Stomach (tissue), 4 donors: ENCODE data around the gene CDKN1A.

Source experiments
- CTCF ChIP-seq, 7 experiments: fragments of 450-650 bp in 4 of 7; fragments of 200-600 bp in 3 of 7; sonication (generic) in 3 of 7; IDR thresholded peaks; one replicate each; pipeline ENCODE4 v1.5.1; 2016 to 2019; ENCODE audit warnings: antibody characterized with exemption in 7 of 7, control low read depth in 2 of 7, mild to moderate bottlenecking in 1 of 7
- POLR2A ChIP-seq, 4 donors: fragments of 450-650 bp; IDR thresholded peaks; one replicate each; pipeline ENCODE4 v1.6.1; 2016; ENCODE audit warnings: antibody characterized with exemption in 4 of 4, control low read depth in 2 of 4, mild to moderate bottlenecking in 1 of 4, moderate library complexity in 1 of 4

- TF ChIP-seq POLR2A (IDR thresholded peaks at IDR 0.05) (no peak), CTCF (IDR thresholded peaks at IDR 0.05) (no peak)
These were observed 13.3 kb upstream of the CDKN1A start for GRCh38 chr6:36665180-36665579.
